GM21515 (cell line): ENCODE measurements around the gene ADAR.

Source experiments
- ATAC-seq: cut with Tn5 transposase; IDR thresholded peaks from one replicate; pipeline ENCODE4 v1.9.1; 2021; ENCODE audit not compliant: unreplicated experiment

Gene ADAR

GRCh38 chr1:154584267-154584994, 23.6 kb downstream of the ADAR start:
- no peak for ATAC-seq

GRCh38 chr1:154583773-154584172, 24.2 kb downstream of the ADAR start:
- no peak for ATAC-seq

- no peak for ATAC-seq
Measured at GRCh38 chr1:154582885-154583284, 25.1 kb downstream of the ADAR start.

- no peak for ATAC-seq
Measured at GRCh38 chr1:154581766-154582165, 26.2 kb downstream of the ADAR start.

- ATAC-seq, result no peak
Measured at GRCh38 chr1:154579374-154579773, 28.6 kb downstream of the ADAR start.

GRCh38 chr1:154578058-154578418, 29.9 kb downstream of the ADAR start:
- ATAC-seq, result no peak

GRCh38 chr1:154577346-154578057, 30.5 kb downstream of the ADAR start:
- no peak for ATAC-seq

- ATAC-seq, result no peak
Measured at GRCh38 chr1:154575951-154576566, 31.9 kb downstream of the ADAR start.

- no peak for ATAC-seq
Measured at GRCh38 chr1:154575147-154575927, 32.6 kb downstream of the ADAR start.

GRCh38 chr1:154574716-154575115, 33.3 kb downstream of the ADAR start:
- ATAC-seq, result no peak

- no peak for ATAC-seq
Measured at GRCh38 chr1:154573168-154573510, 34.8 kb downstream of the ADAR start.

GRCh38 chr1:154572468-154573167, 35.4 kb downstream of the ADAR start:
- ATAC-seq, result no peak

- no peak for ATAC-seq
Measured at GRCh38 chr1:154571964-154572288, 36.1 kb downstream of the ADAR start.

- no peak for ATAC-seq
Measured at GRCh38 chr1:154571244-154571963, 36.6 kb downstream of the ADAR start.

- ATAC-seq, result no peak
Measured at GRCh38 chr1:154568157-154568815, 39.7 kb downstream of the ADAR start.

GRCh38 chr1:154567386-154568156, 40.4 kb downstream of the ADAR start, which contains the start of gene CHRNB2:
TSS of gene CHRNB2 (plus strand) at chr1:154567778. CDS start at chr1:154568045, 267 bp downstream.
- ATAC-seq, result no peak

GRCh38 chr1:154565876-154566275, 42.1 kb downstream of the ADAR start:
- ATAC-seq, result no peak

GRCh38 chr1:154559466-154560044, 48.4 kb downstream of the ADAR start:
- peak; percentile 45 for ATAC-seq
